Loucy (cell line): ENCODE measurements around the gene CDR2.

ENCODE experiments used
- H2AFZ ChIP-seq: fragments of 200-600 bp; sonication (generic); 2 replicates; pipeline ENCODE4 v1.6.0; 2016; ENCODE audit warnings: antibody characterized with exemption, mild to moderate bottlenecking, low read length, moderate library complexity
- H3F3A ChIP-seq: fragments of 200-600 bp; 2 replicates; pipeline ENCODE4 v1.6.0; 2016; ENCODE audit warnings: antibody characterized with exemption, low read depth, mild to moderate bottlenecking
- H3K27me3 ChIP-seq: fragments of 200-600 bp; sonication (generic); 2 replicates; pipeline ENCODE4 v1.6.1; 2014; ENCODE audit warnings: low read length, mild to moderate bottlenecking; ENCODE audit not compliant: insufficient read depth, poor library complexity, severe bottlenecking
- H3K36me3 ChIP-seq: fragments of 200-600 bp; sonication (generic); 2 replicates; pipeline ENCODE4 v1.6.1; 2016; ENCODE audit warnings: low read length; ENCODE audit not compliant: insufficient read depth
- H3K4me1 ChIP-seq: fragments of 200-600 bp; sonication (generic); 2 replicates; pipeline ENCODE4 v1.5.1; 2014; ENCODE audit warnings: low read length, mild to moderate bottlenecking; ENCODE audit not compliant: insufficient read depth, poor library complexity, severe bottlenecking
- H3K4me2 ChIP-seq: fragments of 200-600 bp; sonication (generic); 2 replicates; pipeline ENCODE4 v1.6.0; 2014; ENCODE audit warnings: antibody characterized with exemption, low read length, low read depth, mild to moderate bottlenecking; ENCODE audit not compliant: poor library complexity, severe bottlenecking
- H3K4me3 ChIP-seq: fragments of 200-600 bp; sonication (generic); 2 replicates; pipeline ENCODE4 v1.5.1; 2014; ENCODE audit warnings: low read length, mild to moderate bottlenecking, mixed read lengths; ENCODE audit not compliant: poor library complexity, severe bottlenecking
- H3K79me2 ChIP-seq: fragments of 200-600 bp; sonication (generic); 2 replicates; pipeline ENCODE4 v1.6.1; 2014; ENCODE audit warnings: low read length; ENCODE audit not compliant: insufficient read depth
- H3K9ac ChIP-seq: fragments of 200-600 bp; sonication (generic); 2 replicates; pipeline ENCODE4 v1.6.0; 2014; ENCODE audit warnings: mild to moderate bottlenecking, low read depth, low read length, moderate library complexity; ENCODE audit not compliant: poor library complexity, severe bottlenecking
- H3K9me2 ChIP-seq: fragments of 200-600 bp; sonication (generic); replicated peaks from 2 replicates; pipeline ENCODE4 v1.6.1; 2016; ENCODE audit warnings: low read depth, low read length, mixed read lengths
- H3K9me3 ChIP-seq: fragments of 200-600 bp; sonication (generic); 2 replicates; pipeline ENCODE4 v1.6.1; 2014; ENCODE audit warnings: mild to moderate bottlenecking, antibody characterized with exemption, low read length, low read depth; ENCODE audit not compliant: insufficient read depth
- H4K20me1 ChIP-seq: fragments of 200-600 bp; sonication (generic); 2 replicates; pipeline ENCODE4 v1.6.0; 2014; ENCODE audit warnings: antibody characterized with exemption, low read length, mild to moderate bottlenecking; ENCODE audit not compliant: insufficient read depth, poor library complexity, severe bottlenecking
- CTCF ChIP-seq: fragments of 200-600 bp; sonication (generic); conservative IDR thresholded peaks from 2 replicates; pipeline ENCODE4 v1.5.1; 2014; ENCODE audit warnings: mild to moderate bottlenecking, antibody characterized with exemption, low read length
- EZH2phosphoT487 ChIP-seq: fragments of 200-600 bp; IDR thresholded peaks from 2 replicates; pipeline ENCODE4 v1.6.1; 2018; ENCODE audit warnings: antibody characterized with exemption, mild to moderate bottlenecking, moderate library complexity, borderline replicate concordance

Gene CDR2

GRCh38 chr16:22336581-22336980, 37.8 kb downstream of the CDR2 start:
- Histone ChIP-seq H4K20me1 (no peaks in the 10 kb centered on the region), H3K4me2 (no peak overlapping the region), H3K36me3 (peaks cover 47% of the 10 kb centered on the region), H3K79me2 (no peaks in the 10 kb centered on the region), H3K9me3 (peaks cover 13% of the 10 kb centered on the region; the same call in 1 of the 2 replicates), H3K9ac (no peak overlapping the region), H3K27me3 (no peaks in the 10 kb centered on the region), H3F3A (no peaks in the 10 kb centered on the region), H3K4me1 (no peaks in the 10 kb centered on the region), H3K4me3 (no peak overlapping the region), H2AFZ (no peak overlapping the region), H3K9me2 (no peaks in the 10 kb centered on the region)
- TF ChIP-seq EZH2phosphoT487, result no peak

DNA sequence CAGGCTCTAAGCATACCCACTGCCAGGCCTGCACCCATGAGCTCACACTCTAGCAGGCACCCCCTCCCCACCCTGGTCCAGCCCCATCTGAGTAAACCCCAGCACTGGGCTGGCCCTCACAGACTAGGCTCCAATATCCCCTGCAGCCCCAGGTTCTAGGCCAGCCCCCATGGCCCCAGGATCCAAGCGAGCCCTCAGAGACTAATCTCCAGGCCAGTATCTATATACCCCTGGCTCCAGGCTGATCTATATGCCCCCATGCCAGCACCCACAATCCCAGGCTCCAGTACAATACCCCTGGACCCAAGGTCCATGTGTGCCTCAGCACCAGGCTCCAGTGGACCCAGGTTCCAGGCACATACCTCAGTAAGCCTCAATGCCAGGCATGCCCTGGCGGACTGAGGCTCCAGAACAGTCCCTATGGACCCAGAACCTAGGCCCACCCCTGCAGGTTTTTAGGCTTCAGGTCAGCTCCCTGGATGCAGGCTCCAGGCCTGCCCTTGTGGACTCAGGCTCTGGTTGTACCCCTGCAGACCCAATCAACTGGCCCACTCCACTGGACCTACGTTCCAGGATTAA, 38.7 kb downstream of the CDR2 start:
- Histone ChIP-seq H3K4me3 (no peak overlapping the region), H3K36me3 (peaks cover 48% of the 10 kb centered on the region)

DNA sequence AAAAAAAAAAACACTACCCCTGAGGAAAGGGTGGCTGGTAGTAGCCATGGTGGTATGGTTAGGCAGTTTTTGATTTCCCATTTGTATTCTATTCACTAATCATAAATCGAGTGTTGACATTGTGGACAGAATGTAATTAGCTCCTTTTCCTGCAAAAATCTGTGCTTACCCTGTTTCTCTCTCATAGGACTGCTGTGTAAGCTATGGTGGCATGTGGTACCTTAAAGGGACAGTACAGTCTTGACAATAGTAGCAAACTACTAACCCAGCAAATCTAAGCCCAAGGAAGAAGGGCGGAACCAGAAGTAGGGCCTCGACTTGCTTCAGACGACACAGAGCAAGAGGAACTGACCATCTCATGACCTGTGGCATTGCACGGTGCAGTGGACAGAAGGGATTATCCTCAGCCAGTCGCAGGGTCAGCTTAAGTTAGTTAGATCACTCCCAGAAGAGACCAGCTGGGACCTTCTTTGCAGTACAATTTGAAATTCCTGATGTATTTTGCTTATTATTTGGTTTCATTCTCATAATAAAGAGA, 40.9 kb downstream of the CDR2 start:
- Histone ChIP-seq H3F3A (no peaks in the 10 kb centered on the region), H3K27me3 (no peaks in the 10 kb centered on the region), H4K20me1 (no peaks in the 10 kb centered on the region), H3K9ac (no peak overlapping the region), H3K9me3 (peaks cover 13% of the 10 kb centered on the region; the same call in 1 of the 2 replicates), H3K4me3 (no peak overlapping the region), H3K4me2 (no peak overlapping the region), H3K4me1 (no peaks in the 10 kb centered on the region), H3K79me2 (no peaks in the 10 kb centered on the region), H3K9me2 (no peaks in the 10 kb centered on the region), H2AFZ (no peak overlapping the region), H3K36me3 (peaks cover 54% of the 10 kb centered on the region)
- TF ChIP-seq EZH2phosphoT487 (no peak), CTCF (no peak)

More for the DNA sequence above, 38.7 kb downstream of the CDR2 start:
- H3K4me2 ChIP-seq, result no peak overlapping the region
- H2AFZ ChIP-seq, result no peak overlapping the region
- H3K9me2 ChIP-seq, result no peaks in the 10 kb centered on the region
- H4K20me1 ChIP-seq, result no peaks in the 10 kb centered on the region
- no peaks in the 10 kb centered on the region for H3K27me3 ChIP-seq
- peaks cover 13% of the 10 kb centered on the region; the same call in 1 of the 2 replicates for H3K9me3 ChIP-seq
- no peak for TF ChIP-seq CTCF
- TF ChIP-seq EZH2phosphoT487, result no peak
- no peaks in the 10 kb centered on the region for H3K79me2 ChIP-seq
- H3K9ac ChIP-seq, result no peak overlapping the region
- H3K4me1 ChIP-seq, result no peaks in the 10 kb centered on the region
- H3F3A ChIP-seq, result no peaks in the 10 kb centered on the region

- Histone ChIP-seq H3K9me3 (no peaks in the 10 kb centered on the region), H3F3A (no peaks in the 10 kb centered on the region), H3K4me2 (no peak overlapping the region), H3K36me3 (peaks cover 73% of the 10 kb centered on the region; the same call in 1 of the 2 replicates), H3K79me2 (no peaks in the 10 kb centered on the region), H4K20me1 (no peaks in the 10 kb centered on the region), H3K9me2 (no peaks in the 10 kb centered on the region), H3K4me1 (no peaks in the 10 kb centered on the region), H3K27me3 (no peaks in the 10 kb centered on the region), H3K4me3 (no peak overlapping the region), H2AFZ (no peak overlapping the region), H3K9ac (no peak overlapping the region)
- TF ChIP-seq EZH2phosphoT487 (no peak), CTCF (no peak)
Observed at GRCh38 chr16:22330326-22330725, 44.1 kb downstream of the CDR2 start.
